Lower leg skin (tissue), 3 donors: ENCODE data around the gene PIK3IP1.

Experiments used
- CTCF ChIP-seq, 3 donors: fragments of 450-650 bp; IDR thresholded peaks; one replicate each; pipeline ENCODE4 v1.5.1; 2016; ENCODE audit warnings: antibody characterized with exemption in 3 of 3, mild to moderate bottlenecking in 3 of 3, moderate library complexity in 2 of 3
- POLR2A ChIP-seq, 2 donors: fragments of 450-650 bp; IDR thresholded peaks; one replicate each; pipeline ENCODE4 v1.6.1; 2016 to 2017; ENCODE audit warnings: antibody characterized with exemption in 2 of 2, mild to moderate bottlenecking in 1 of 2, moderate library complexity in 1 of 2

GRCh38 chr22:31313366-31314147 is 21.3 kb upstream of the PIK3IP1 start:
- TF ChIP-seq CTCF (IDR thresholded peaks at IDR 0.05): peak in 1 of 3 donors; percentile 74
- TF ChIP-seq POLR2A (IDR thresholded peaks at IDR 0.05): no peak
